ENCODE results near the gene CCAR1. TPM values are rescaled to one million over a fixed set of nuclear protein-coding genes. Genes with fewer than 3 reads are reported as not detected.

CCAR1 gene
- total and polyA plus RNA-seq, 2 of the 13 experiments (the other 11 are each of a cell fraction or from before 2014, with no cell fraction given) = 74.5 to 81.6 TPM

DNA sequence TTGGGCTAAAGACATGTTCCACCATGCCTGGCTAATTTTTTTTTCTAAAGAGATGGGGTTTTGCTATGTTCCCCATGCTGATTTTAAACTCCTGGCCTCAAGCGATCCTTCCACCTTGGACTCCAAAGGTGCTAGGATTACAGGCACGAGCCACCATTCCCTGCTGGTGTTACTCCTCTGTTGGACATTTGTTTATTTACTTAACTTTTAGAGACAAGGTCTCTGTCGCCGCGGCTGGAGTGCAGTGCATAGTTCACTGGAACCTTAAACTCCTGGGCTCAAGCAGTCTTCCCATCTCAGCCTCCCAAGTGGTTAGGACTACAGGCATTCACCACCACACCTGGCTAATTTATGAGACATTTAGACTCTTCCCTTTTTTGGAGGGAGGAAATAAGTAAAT, 38.9 kb downstream of the CCAR1 start (continued):
- TF ChIP-seq, protein P1, sequence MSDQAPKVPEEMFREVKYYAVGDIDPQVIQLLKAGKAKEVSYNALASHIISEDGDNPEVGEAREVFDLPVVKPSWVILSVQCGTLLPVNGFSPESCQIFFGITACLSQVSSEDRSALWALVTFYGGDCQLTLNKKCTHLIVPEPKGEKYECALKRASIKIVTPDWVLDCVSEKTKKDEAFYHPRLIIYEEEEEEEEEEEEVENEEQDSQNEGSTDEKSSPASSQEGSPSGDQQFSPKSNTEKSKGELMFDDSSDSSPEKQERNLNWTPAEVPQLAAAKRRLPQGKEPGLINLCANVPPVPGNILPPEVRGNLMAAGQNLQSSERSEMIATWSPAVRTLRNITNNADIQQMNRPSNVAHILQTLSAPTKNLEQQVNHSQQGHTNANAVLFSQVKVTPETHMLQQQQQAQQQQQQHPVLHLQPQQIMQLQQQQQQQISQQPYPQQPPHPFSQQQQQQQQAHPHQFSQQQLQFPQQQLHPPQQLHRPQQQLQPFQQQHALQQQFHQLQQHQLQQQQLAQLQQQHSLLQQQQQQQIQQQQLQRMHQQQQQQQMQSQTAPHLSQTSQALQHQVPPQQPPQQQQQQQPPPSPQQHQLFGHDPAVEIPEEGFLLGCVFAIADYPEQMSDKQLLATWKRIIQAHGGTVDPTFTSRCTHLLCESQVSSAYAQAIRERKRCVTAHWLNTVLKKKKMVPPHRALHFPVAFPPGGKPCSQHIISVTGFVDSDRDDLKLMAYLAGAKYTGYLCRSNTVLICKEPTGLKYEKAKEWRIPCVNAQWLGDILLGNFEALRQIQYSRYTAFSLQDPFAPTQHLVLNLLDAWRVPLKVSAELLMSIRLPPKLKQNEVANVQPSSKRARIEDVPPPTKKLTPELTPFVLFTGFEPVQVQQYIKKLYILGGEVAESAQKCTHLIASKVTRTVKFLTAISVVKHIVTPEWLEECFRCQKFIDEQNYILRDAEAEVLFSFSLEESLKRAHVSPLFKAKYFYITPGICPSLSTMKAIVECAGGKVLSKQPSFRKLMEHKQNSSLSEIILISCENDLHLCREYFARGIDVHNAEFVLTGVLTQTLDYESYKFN (CRISPR knock-in tag; conservative IDR thresholded peaks at IDR 0.05) = peak; percentile 56
- TF ChIP-seq ZNF569 (CRISPR knock-in tag; IDR thresholded peaks at IDR 0.05; ENCODE audit: borderline replicate concordance) = no peak
- no peak for TF ChIP-seq ZNF292 (CRISPR knock-in tag; IDR thresholded peaks at IDR 0.05; ENCODE audit: borderline replicate concordance, low read depth)
- TF ChIP-seq ZFYVE20 (CRISPR knock-in tag; IDR thresholded peaks at IDR 0.05; ENCODE audit: borderline replicate concordance, low read depth) = no peak
- no peak for TF ChIP-seq SOX13 (IDR thresholded peaks at IDR 0.05)
- TF ChIP-seq SOX13 (CRISPR knock-in tag; conservative IDR thresholded peaks at IDR 0.05 in 1 of 2, IDR thresholded peaks at IDR 0.05 in 1 of 2) = no peak
- TF ChIP-seq, protein P2, sequence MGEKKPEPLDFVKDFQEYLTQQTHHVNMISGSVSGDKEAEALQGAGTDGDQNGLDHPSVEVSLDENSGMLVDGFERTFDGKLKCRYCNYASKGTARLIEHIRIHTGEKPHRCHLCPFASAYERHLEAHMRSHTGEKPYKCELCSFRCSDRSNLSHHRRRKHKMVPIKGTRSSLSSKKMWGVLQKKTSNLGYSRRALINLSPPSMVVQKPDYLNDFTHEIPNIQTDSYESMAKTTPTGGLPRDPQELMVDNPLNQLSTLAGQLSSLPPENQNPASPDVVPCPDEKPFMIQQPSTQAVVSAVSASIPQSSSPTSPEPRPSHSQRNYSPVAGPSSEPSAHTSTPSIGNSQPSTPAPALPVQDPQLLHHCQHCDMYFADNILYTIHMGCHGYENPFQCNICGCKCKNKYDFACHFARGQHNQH (CRISPR knock-in tag; IDR thresholded peaks at IDR 0.05) = 0 out of 2 replicates have a peak, but pooled peaks have one; percentile 37
- TF ChIP-seq NFYB (CRISPR knock-in tag; IDR thresholded peaks at IDR 0.05) = no peak
- TF ChIP-seq ZKSCAN1 (IDR thresholded peaks at IDR 0.05; ENCODE audit: low read length) = no peak
- TF ChIP-seq SRSF4 (IDR thresholded peaks at IDR 0.05; ENCODE audit: low read depth, low read length, poor library complexity, severe bottlenecking) = no peak
- no peak for TF ChIP-seq NR2C2 (CRISPR knock-in tag; IDR thresholded peaks at IDR 0.05; ENCODE audit: borderline replicate concordance)
- TF ChIP-seq, protein P3, sequence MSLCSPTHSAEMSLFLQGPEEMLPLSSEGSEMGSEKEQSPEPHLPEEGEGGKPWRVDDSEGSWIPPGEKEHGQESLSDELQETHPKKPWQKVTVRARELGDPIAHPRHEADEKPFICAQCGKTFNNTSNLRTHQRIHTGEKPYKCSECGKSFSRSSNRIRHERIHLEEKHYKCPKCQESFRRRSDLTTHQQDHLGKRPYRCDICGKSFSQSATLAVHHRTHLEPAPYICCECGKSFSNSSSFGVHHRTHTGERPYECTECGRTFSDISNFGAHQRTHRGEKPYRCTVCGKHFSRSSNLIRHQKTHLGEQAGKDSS (CRISPR knock-in tag; IDR thresholded peaks at IDR 0.05; ENCODE audit: borderline replicate concordance, low read depth) = no peak
- no peak for TF ChIP-seq RORA (CRISPR knock-in tag; IDR thresholded peaks at IDR 0.05)
- no peak for TF ChIP-seq SIX4 (CRISPR knock-in tag; IDR thresholded peaks at IDR 0.05)
- no peak for TF ChIP-seq NCOA5 (CRISPR knock-in tag; IDR thresholded peaks at IDR 0.05)
- peak; percentile 84 for TF ChIP-seq ZNF460 (CRISPR knock-in tag; IDR thresholded peaks at IDR 0.05; ENCODE audit: borderline replicate concordance)
- TF ChIP-seq, protein P4, sequence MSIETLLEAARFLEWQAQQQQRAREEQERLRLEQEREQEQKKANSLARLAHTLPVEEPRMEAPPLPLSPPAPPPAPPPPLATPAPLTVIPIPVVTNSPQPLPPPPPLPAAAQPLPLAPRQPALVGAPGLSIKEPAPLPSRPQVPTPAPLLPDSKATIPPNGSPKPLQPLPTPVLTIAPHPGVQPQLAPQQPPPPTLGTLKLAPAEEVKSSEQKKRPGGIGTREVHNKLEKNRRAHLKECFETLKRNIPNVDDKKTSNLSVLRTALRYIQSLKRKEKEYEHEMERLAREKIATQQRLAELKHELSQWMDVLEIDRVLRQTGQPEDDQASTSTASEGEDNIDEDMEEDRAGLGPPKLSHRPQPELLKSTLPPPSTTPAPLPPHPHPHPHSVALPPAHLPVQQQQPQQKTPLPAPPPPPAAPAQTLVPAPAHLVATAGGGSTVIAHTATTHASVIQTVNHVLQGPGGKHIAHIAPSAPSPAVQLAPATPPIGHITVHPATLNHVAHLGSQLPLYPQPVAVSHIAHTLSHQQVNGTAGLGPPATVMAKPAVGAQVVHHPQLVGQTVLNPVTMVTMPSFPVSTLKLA (IDR thresholded peaks at IDR 0.05) = no peak
- TF ChIP-seq, protein P5, sequence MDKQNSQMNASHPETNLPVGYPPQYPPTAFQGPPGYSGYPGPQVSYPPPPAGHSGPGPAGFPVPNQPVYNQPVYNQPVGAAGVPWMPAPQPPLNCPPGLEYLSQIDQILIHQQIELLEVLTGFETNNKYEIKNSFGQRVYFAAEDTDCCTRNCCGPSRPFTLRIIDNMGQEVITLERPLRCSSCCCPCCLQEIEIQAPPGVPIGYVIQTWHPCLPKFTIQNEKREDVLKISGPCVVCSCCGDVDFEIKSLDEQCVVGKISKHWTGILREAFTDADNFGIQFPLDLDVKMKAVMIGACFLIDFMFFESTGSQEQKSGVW (CRISPR knock-in tag; IDR thresholded peaks at IDR 0.05; ENCODE audit: borderline replicate concordance) = no peak
- peak; percentile 48 for TF ChIP-seq SAP130 (CRISPR knock-in tag; IDR thresholded peaks at IDR 0.05; ENCODE audit: low read depth)
- TF ChIP-seq SRSF9 (IDR thresholded peaks at IDR 0.05; ENCODE audit: borderline replicate concordance, insufficient read depth, low read depth, low read length, poor library complexity, severe bottlenecking) = no peak
- no peak for TF ChIP-seq MYNN (CRISPR knock-in tag; IDR thresholded peaks at IDR 0.05; ENCODE audit: low read depth)
- TF ChIP-seq ZNF777 (CRISPR knock-in tag; IDR thresholded peaks at IDR 0.05) = no peak
- TF ChIP-seq ZNF496 (CRISPR knock-in tag; IDR thresholded peaks at IDR 0.05; ENCODE audit: insufficient replicate concordance) = no peak

All from HepG2 (cell line).